NCI-H82 treated with DMSO at 0.1 percent for 48 hours (cell line): ENCODE results near the gene NHLRC1.

ENCODE experiments used
- DNase-seq: peaks from one replicate; lab custom pipeline; 2025; ENCODE audit not compliant: unreplicated experiment; lab: John Stamatoyannopoulos, UW

Gene NHLRC1

DNA sequence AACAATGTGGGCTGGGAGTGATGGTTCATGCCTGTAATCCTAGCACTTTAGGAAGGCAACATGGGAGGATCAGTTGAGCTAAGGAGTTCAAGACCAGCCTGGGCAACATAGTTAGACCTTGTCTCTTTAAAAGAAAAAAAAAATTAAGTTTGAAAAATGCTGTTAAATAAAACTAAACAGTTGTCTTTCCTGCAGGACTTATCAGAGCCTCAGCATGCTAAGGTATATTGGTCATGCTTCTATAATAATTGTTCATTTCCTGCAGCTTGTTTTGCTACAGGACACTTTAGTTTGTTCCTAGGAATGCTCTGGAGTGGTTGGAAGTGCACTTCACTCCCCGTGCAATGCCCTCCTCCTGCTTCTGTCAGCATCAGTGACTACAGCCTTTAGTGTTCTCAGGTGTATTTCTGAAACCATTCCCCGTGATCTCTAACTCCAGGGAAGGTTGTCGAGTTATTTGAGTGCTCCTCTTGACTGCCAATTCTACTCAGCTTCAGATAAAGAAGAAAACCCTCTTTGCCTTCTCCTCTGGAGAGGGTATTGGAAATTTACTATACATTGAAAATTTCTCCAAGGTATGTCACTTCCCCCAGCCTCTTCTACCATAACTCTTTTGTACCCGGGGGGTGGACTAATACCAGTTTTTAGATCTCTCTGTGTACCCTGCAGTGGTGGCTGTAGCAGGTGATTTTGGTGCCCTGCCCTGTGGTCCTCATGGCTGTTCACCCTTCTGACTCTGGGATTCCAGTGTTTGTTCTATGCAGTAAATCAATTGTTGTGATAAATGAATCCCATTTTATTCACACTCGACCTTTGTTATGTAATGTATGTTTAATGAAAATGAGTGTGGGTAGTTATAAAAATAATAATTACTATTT lies 33.8 kb downstream of the NHLRC1 start:
- DNase-seq = no peak

DNA sequence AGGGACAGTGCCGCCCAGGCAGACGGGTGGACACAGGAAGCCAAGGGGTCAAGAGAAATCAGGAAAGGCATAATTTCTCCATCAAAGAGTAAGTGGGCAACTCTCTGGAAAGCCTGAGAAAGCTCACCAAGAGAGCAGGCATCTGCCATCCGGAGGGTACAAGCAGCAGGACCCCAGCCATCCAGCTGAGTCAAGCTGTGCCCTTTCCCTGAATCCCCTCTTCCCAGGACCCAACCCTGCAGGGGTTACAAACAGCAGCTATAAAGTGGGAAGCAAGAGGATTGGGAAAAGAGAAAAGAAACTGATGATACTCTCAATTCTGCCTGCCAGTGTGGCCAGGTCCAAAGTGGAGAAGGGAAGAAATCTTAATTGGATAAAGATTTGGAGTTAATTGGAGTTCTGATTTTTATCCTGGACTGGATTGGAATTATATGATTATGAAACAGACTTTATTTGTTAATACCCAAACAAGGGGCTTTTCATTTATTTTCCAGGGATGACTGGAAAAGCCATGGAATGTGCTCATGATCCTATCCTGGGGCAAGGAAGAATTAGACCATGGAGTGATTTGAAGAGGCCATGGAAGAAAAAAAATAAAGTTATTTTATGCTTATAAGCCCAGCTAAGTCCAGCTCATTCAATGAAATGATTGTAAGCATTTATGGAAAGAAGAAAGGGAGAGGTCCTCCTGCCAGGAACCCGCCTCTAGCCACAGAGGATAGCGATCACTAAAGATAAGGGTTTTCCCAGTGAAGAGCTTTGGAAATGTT lies 34.9 kb downstream of the NHLRC1 start:
- no peak for DNase-seq

DNA sequence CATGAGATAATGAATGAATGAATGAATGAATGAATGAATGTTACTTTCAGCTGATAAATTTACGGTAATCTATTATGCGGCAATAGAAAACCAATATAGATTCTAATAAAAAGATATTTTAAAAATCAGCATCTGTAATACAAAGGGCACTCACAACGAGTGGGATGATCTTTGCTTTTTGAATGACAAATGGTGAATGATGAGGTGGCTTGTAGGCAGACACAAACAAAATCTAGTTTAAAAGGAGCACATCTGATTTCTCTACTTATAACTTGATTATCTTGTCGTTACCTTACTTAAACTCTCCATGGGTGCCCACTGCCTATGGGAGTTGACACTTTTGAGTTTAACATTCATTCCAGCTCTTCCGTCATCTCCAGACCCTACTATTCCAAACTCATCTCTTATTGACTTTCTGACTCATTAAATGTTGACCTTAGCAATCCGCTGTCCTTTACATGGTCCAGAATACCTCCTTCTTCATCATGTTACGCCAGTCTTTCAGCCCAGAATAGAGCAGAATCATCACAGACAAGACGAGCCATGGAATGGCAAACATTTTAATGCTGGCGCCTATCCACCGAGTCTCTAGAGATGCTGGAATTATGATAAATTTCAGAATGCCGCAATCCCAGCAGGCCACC lies 41.3 kb downstream of the NHLRC1 start:
- DNase-seq = no peak

- no peak for DNase-seq
Observed at GRCh38 chr6:18080544-18080943, 41.9 kb downstream of the NHLRC1 start.

DNA sequence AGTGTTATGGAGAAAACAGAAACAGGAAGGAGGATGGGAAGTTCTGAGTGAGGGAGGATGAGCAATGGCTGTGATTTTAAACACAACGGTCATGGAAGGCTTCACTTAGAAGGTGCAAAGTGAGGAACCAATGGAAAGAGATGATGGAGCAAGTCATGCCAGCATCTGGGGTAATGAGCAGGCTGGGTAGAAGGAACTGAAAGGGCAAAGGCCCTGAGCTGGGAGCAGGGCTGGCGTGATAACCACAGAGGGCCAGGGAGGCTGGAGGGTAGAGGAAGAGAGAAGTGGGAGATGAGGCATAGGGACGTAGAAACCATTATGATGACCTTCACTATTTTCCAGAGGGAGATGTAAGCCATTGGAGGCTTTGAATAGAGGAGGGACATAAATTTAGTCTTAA lies 43.6 kb downstream of the NHLRC1 start:
- no peak for DNase-seq

GRCh38 chr6:18076231-18076630 lies 46.2 kb downstream of the NHLRC1 start:
- no peak for DNase-seq

- no peak for DNase-seq
Observed at GRCh38 chr6:18072841-18073240, 49.6 kb downstream of the NHLRC1 start.

DNA sequence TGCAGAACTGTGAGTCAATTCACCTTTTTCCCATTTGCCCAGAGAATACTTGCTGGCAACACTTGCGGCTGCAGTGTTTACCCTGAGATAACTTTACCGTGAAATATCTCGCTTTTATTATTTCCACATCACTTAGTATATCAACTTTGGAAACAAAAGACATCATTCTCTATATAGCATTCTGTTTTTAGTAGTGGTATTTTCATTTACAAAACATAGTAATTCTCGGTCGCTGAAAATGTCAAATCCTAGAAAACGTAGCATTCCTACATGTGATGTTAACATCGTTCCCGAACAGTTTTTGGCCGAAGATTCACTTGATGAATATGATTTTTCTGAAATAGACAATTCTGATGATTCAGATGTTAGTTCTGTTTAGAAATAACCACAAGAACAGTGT lies 52.0 kb downstream of the NHLRC1 start:
- DNase-seq = no peak
